Iris pigment epithelial cell (primary cell): ENCODE data around the gene NCOA4.
"Not testable (repeated sequence)": the region's sequence is repeated elsewhere in the genome, so short reads cannot be mapped to it uniquely, and the experiment has no call there.

Experiments used
- DNase-seq: peaks from one replicate; pipeline ENCODE4 v3.0.0-alpha.2; 2011; ENCODE audit warnings: low read depth

NCOA4 gene

GRCh38 chr10:46030091-46030937, at the start of gene NCOA4:
TSS of gene NCOA4 (minus strand) at chr10:46030623. CDS start at chr10:46016680, 13,943 bp downstream.
- DNase-seq = peak; percentile 98

- DNase-seq = peak; percentile 10
Observed at GRCh38 chr10:46079831-46080585, 49.6 kb upstream of the NCOA4 start.

- no peak for DNase-seq
Observed at GRCh38 chr10:46077731-46078413, 47.4 kb upstream of the NCOA4 start.

DNA sequence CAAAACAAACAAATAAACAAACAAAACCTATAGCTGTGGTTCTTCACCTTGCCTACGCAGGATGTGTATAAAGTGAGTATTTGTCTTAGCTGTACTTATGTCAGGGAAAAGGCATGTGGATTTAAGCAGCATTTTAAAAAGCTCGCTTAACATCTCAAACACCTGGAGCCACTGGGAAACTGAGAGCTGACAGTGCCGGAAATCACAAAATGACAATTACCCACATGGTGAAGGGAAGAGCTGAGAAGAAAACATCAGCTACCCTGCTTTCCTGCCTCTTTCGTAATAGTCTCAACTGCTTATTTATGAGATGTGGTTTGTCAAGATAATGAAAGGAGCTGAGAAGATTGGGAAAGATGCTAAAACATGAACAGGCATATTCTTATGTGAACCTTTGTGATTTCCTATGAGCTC, 46.7 kb upstream of the NCOA4 start:
- DNase-seq = peak; percentile 57

DNA sequence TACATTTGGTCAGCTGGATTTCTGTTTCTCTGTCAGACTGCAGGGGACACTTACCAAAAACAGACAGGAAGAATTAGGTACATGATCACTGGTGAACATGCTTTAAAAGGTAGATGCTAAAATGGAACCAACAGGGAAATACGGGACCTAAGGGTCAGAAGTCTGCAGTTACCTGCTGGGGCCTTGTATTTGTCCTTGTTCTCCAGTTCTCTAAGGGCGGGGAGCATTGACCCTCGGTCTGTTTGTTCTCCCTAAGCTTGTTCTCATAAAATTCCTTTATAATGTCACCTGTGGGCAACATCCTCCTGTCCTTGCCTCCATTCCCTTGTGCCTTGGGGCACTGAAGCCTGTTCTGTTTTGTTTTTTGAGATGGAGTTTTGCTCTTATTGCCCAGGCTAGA, 45.4 kb upstream of the NCOA4 start:
- no peak for DNase-seq

DNA sequence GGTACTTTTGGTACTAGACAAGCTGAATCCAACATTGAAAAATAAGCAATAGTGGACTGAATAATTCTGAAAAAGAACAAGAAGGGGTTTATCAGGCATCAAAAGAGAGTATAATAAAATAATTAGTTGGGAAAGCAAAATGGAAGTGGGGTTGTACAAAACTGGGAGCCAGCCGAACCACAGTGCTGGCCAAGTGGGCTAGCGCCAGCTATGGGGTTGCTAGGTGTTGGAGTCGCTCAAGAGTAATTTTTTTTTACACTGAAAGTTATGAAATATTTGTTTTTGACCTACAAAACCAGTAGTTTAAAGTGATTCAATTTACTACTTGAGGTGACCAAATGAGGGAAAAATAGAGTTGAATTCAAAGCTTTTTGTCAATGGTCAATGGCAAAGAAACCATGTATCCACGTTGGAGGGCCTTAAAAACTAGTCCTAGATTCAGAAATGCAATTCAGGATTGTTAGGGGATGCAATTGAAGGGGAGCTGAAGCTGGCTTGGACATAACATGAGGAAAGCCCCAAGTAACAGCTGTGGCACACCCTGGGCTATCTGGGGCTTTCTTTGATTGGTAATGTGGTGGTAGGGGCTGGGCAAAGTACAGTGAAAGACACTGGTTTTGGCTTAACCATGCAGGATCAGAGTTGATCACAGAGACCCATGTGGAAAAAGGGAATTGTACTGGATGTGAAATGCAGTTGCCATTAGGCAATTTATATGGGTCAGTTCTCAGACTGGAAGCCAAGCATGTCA, 43.9 kb upstream of the NCOA4 start:
- no peak for DNase-seq

GRCh38 chr10:46073564-46073963, 43.1 kb upstream of the NCOA4 start:
- DNase-seq = no peak

GRCh38 chr10:46070749-46071148, 40.3 kb upstream of the NCOA4 start:
- DNase-seq = no peak

DNA sequence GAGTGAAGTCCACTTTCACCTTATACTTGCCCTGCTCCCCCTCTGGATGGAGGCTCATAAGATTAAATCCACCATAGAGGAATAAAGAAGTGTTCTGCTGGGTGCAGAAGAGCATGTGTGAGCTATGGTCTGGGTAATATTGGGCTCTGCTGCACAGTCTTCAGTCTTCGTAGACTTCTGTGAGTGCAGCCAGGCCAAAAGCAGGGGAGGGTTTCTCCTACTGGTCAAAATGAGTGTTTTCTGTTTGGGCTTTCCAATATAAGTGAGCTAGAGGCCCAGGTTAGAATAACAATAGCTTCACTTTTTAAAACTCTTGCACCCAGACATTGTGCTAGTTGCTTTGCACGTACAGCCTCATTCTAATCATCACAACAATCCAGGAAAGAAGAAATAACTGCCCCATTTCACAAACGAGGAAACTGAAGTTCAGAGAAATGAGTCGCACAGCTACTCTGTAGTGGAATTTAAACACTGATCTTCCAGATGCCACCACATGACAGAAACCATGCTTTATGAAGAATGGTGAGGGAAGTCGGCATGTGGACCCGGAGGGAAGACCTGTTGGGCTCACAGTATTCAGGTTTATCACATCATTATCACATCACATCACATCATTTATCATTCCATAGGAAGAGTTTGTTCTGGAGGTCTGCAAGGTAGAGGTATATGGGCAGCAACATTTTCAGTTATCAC, 39.5 kb upstream of the NCOA4 start:
- no peak for DNase-seq

DNA sequence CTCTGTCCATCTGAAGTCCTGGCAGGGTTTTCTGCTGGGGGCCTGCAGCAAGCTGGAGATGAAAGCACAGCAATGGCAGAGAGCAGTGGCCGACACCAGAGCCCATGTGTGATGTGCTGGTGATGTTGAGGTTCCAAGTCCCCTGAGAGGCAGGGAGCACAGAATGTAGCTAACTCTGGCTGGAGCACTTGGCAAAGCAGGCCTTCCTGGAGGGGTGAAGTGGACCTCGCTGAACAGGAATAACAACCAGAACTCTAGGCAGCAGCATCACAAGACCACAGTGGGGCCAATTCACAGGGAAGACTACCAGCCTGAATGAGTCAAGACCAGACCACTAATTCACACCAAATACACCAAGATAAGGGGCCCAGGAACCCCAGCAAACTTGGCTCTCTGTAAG, 38.5 kb upstream of the NCOA4 start:
- DNase-seq = no peak

DNA sequence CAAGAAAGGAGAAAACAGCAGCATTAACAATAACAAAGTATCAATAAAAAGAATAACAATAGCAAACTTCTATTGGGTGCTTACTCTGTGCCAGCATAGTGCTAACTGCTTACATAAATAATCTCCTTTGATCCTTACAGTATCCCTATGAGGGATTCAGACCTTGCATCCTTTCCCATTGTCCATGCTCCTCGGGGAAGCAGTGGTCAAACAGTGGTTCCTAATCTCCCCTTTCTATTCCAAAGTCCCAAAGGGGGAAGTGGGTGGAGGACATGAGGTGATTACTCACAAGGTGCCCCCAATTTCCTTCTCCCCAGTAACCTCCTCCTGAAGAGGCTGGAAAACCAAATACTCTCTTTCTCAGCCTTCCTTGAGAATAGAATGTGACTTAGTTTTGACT, 37.7 kb upstream of the NCOA4 start:
- no peak for DNase-seq

DNA sequence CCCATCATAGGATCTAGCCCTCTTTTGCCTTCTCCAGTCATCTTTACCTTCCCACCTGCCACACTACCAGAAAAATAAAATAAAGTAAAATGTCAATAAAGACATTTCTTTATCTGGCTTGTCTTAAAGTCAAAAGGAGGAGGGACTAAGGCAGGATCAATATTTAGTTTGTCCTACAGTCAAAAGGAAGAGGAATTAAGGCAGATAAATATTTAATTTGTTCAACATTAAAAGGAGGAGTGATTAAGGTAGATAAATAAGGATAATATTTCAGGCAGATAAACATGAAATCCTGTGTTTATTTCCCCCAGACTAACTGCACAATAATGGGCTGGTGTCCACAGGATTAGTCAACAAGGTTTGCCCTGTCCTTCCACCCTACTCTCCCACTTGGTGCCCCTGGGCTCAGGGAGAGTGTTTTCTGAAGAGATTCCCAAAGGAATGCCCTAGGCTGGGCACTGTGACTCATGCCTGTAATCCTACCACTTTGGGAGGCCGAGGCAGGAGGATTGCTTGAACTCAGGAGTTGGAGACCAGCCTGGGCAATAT, 33.9 kb upstream of the NCOA4 start:
- no peak for DNase-seq

DNA sequence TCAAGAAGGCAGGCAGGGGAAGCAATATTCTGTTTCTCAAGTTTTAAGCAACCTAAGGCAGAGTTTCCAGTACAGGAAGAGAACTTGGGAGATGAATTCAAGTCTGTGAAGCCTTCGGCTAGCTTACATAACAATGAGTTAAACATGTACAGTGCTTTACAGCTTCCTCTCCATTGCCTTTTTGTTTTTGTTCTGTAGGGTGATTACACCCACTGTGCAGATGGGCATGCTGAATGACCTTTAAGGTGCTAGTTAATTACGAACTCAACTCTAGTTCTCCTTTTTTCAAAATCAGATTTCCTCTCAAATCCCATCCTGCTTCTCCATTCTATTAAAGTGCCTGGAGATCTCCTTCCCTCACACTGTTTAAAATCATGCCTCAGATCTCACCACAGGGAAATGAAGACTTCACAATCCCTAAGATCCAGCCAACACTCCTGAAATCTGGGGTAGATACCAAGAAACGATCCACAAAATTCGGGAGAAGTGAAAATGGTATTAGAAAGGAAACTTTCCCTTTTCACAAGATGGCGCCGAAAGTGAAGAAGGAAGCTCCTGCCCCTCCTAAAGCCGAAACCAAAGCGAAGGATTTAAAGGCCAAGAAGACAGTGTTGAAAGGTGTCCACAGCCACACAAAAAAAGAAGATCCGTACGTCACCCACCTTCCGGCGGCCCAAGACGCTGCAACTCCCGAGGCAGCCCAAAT, 32.5 kb upstream of the NCOA4 start:
- no peak for DNase-seq

DNA sequence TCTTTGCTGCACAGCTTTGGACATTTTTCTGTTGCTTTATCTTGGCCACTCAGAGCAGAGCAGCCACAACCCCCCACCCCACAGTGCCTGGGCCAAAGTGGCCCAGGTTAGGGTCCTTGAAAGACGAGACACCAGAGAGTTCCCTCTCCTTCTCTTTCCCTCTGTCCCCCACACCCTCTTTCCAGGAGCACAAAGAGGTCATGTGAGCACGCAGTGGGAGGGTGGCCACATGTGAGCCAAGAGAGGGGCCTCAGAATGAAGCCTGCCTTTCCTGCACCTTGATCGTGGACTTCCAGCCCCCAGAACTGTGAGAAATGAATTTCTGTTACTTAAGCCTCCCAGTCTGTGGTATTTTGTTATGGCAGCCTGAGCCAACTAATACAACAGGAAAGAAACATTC, 30.3 kb upstream of the NCOA4 start:
- no peak for DNase-seq

DNA sequence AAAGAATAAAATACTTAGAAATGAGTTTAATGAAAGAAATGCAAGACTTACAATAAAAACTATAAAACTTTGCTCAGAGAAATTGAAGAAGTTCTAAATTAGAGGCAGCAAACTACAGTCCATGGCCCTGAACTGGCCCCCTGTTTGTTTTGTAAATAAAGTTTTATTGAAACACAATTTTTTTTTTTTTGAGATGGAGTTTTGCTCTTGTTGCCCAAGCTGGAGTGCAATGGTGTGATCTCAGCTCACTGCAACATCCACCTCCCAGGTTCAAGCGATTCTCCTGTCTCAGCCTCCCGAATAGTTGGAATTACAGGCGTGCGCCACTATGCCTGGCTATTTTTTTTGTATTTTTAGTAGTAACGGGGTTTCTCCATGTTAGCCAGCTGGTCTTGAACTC, 27.5 kb upstream of the NCOA4 start:
- not testable (repeated sequence) for DNase-seq

- DNase-seq = no peak
Observed at GRCh38 chr10:46057038-46057437, 26.6 kb upstream of the NCOA4 start.

GRCh38 chr10:46055771-46056170, 25.3 kb upstream of the NCOA4 start:
- no peak for DNase-seq

GRCh38 chr10:46053534-46054434, 23.4 kb upstream of the NCOA4 start:
- DNase-seq = no peak

GRCh38 chr10:46052791-46053375, 22.5 kb upstream of the NCOA4 start:
- no peak for DNase-seq
